ENCODE results near the gene ARRDC3. TPM values are rescaled to one million over a fixed set of nuclear protein-coding genes. Genes with fewer than 3 reads are reported as not detected.
"Not testable (repeated sequence)": the region's sequence is repeated elsewhere in the genome, so short reads cannot be mapped to it uniquely, and the experiment has no call there.

The ARRDC3 gene
- total RNA-seq, 4 donors from 2014 or later, result 37.0 to 58.2 (median 43.1) TPM

GRCh38 chr5:91345461-91345860 is 37.7 kb downstream of the ARRDC3 start:
- intact Hi-C loops (cut with DNase I), result no loop called here
- no peaks in the 10 kb centered on the region for H3K4me1 ChIP-seq
- TF ChIP-seq EP300 (IDR thresholded peaks at IDR 0.05) (no peak), CTCF (IDR thresholded peaks at IDR 0.05) (no peak), POLR2A (IDR thresholded peaks at IDR 0.05; ENCODE audit: low read depth) (no peak), POLR2AphosphoS5 (IDR thresholded peaks at IDR 0.05) (no peak)
- H3K27ac ChIP-seq (replicated peaks in 1 of 4), result no peak overlapping the region
- DNase-seq (ENCODE audit: extremely low spot score), result no peak
- H3K36me3 ChIP-seq, result no peaks in the 10 kb centered on the region
- H3K9me3 ChIP-seq, result no peaks in the 10 kb centered on the region
- H3K27me3 ChIP-seq, result no peaks in the 10 kb centered on the region
- 88% methylated on average over 5 of the region's 5 CpGs for WGBS
- no peak overlapping the region for H3K4me3 ChIP-seq

DNA sequence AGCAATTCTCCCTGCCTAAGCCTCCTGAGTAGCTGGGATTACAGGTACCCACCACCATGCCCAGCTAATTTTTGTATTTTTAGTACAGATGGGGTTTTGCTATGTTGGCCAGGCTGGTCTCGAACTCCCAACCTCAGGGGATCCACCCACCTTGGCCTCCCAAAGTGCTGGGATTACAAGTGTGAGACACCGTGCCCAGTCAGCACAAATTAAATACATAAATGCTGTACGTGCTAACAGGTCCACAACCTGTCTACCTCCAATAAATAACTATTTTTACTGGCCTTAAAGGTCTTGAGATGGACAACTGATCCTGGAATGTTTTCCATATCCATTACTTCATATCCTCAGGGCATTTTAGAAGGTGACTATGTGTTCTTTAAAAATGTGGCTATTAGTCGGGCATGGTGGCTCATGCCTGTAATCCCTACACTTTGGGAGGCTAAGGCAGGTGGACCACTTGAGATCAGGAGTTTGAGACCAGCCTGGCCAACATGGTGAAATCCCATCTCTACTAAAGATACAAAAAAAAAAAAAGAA is 38.4 kb downstream of the ARRDC3 start:
- H3K36me3 ChIP-seq; H3K4me3 ChIP-seq; intact Hi-C loops (cut with DNase I); DNase-seq (ENCODE audit: extremely low spot score); H3K27ac ChIP-seq (replicated peaks in 1 of 4); H3K27me3 ChIP-seq; H3K9me3 ChIP-seq; H3K4me1 ChIP-seq: not testable (repeated sequence)
- WGBS, result 100% methylated on average over 4 of the region's 4 CpGs

- H3K36me3 ChIP-seq, result no peaks in the 10 kb centered on the region
- no peaks in the 10 kb centered on the region for H3K9me3 ChIP-seq
- H3K27ac ChIP-seq (replicated peaks in 1 of 4), result no peak overlapping the region
- no peak overlapping the region for H3K4me3 ChIP-seq
- intact Hi-C loops (cut with DNase I), result no loop called here
- peaks cover 0 to 12% (median 6%) of the 10 kb centered on the region in 4 donors for H3K4me1 ChIP-seq
- TF ChIP-seq POLR2A (IDR thresholded peaks at IDR 0.05; ENCODE audit: low read depth) (no peak), EP300 (IDR thresholded peaks at IDR 0.05) (no peak), POLR2AphosphoS5 (IDR thresholded peaks at IDR 0.05) (no peak), CTCF (IDR thresholded peaks at IDR 0.05) (no peak)
- H3K27me3 ChIP-seq, result no peaks in the 10 kb centered on the region
- 69% methylated on average over 2 of the region's 2 CpGs for WGBS
- no peak for DNase-seq (ENCODE audit: extremely low spot score)
Measured at GRCh38 chr5:91343916-91344315, 39.2 kb downstream of the ARRDC3 start.

DNA sequence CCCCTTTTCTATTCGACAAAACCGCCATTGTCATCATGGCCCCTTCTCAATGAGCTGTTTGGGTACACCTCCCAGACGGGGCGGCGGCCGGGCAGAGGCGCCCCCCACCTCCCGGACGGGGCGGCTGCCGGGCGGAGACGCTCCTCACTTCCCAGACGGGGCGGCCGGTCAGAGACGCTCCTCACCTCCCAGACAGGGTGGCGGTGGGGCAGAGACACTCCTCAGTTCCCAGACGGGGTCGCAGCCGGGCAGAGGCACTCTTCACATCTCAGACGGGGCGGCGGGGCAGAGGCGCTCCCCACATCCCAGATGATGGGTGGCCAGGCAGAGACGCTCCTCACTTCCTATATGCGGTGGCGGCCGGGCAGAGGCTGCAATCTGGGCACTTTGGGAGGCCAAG is 40.2 kb downstream of the ARRDC3 start:
- H3K27ac ChIP-seq (replicated peaks in 1 of 4); intact Hi-C loops (cut with DNase I); H3K27me3 ChIP-seq; H3K4me3 ChIP-seq; H3K9me3 ChIP-seq; DNase-seq (ENCODE audit: extremely low spot score); H3K36me3 ChIP-seq: not testable (repeated sequence)
- WGBS, result 96% methylated on average over 28 of the region's 29 CpGs
- peaks cover 0 to 14% (median 7%) of the 10 kb centered on the region in 4 donors for H3K4me1 ChIP-seq

DNA sequence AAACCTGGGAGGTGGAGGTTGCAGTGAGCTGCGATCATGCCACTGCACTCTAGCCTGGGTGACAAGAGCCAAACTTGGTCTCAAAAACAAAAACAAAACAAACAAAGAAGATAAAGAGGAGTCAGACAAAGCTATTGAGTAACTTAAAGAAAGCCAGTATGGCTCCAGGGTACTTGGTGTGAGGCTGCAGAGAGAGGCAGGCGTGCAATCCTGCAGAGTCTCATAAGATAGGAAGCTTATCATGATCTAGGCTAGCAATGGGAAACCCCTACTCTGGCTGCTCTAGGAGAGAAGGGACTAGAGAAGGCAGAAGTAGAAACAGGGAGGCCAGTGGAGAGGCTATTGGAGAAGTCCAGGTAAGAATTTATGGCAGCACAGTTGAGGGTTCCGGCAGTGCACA is 42.0 kb downstream of the ARRDC3 start:
- Histone ChIP-seq H3K4me1 (peaks cover 0 to 14% (median 7%) of the 10 kb centered on the region in 4 donors), H3K27ac (replicated peaks in 1 of 4) (no peak overlapping the region), H3K9me3 (no peaks in the 10 kb centered on the region), H3K36me3 (no peaks in the 10 kb centered on the region), H3K4me3 (no peak overlapping the region), H3K27me3 (no peaks in the 10 kb centered on the region)
- DNase-seq (ENCODE audit: extremely low spot score), result no peak
- WGBS, result 94% methylated on average over 3 of the region's 3 CpGs
- TF ChIP-seq EP300 (IDR thresholded peaks at IDR 0.05) (no peak), CTCF (IDR thresholded peaks at IDR 0.05) (no peak), POLR2A (IDR thresholded peaks at IDR 0.05; ENCODE audit: low read depth) (no peak), POLR2AphosphoS5 (IDR thresholded peaks at IDR 0.05) (no peak)
- intact Hi-C loops (cut with DNase I), result no loop called here

GRCh38 chr5:91340532-91340931 is 42.6 kb downstream of the ARRDC3 start:
- DNase-seq (ENCODE audit: extremely low spot score), result no peak
- H3K4me1 ChIP-seq, result peaks cover 0 to 14% (median 7%) of the 10 kb centered on the region in 4 donors
- 95% methylated on average over 3 of the region's 3 CpGs for WGBS
- intact Hi-C loops (cut with DNase I), result no loop called here
- no peaks in the 10 kb centered on the region for H3K9me3 ChIP-seq
- H3K4me3 ChIP-seq, result no peak overlapping the region
- no peaks in the 10 kb centered on the region for H3K36me3 ChIP-seq
- H3K27me3 ChIP-seq, result no peaks in the 10 kb centered on the region
- H3K27ac ChIP-seq (replicated peaks in 1 of 4), result no peak overlapping the region
- TF ChIP-seq CTCF (IDR thresholded peaks at IDR 0.05) (no peak), POLR2AphosphoS5 (IDR thresholded peaks at IDR 0.05) (no peak), POLR2A (IDR thresholded peaks at IDR 0.05; ENCODE audit: low read depth) (no peak), EP300 (IDR thresholded peaks at IDR 0.05) (no peak)
